ENCODE data around the gene CCDC185.

The CCDC185 gene

DNA sequence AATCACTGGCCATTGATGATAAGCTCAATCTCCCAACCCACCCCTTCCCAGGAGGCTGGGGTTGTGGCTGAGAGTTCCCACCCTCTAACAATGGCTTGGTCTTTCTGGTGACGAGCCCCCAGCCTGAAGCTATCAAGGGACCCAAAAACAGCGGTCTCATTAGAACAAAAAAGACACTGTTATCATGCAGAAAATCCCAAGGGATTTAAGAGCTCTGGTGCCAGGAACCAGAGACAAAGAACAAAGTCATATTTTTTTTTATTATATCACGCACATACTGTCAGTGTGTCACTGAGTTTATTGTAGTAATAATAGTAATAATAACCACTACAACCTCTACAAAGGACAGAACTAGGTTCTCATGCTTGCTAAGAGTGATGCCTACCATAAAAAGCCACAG lies 43.9 kb downstream of the CCDC185 start:
- no peak for DNase-seq (ENCODE audit: low spot score)

DNA sequence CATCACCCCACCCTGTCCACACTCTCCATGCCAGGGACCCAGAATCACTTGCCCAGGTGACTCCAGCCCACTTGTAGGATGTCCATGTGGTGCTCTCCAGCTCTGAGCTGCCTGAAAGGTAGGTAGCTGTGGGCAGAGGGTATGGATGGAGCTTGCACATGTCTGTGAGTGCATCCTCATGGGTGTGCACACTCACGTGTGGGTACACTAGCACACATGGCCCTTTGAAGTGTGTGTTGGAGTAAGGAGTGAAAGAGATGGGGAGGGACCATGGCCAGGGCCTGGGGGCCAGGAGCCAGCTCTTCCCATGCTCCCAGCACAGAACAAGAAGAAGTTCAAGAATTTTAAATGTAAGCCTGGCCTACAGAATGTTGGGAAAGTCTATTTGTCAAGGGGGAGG lies 50.2 kb downstream of the CCDC185 start:
- DNase-seq (ENCODE audit: low spot score) = no peak

DNA sequence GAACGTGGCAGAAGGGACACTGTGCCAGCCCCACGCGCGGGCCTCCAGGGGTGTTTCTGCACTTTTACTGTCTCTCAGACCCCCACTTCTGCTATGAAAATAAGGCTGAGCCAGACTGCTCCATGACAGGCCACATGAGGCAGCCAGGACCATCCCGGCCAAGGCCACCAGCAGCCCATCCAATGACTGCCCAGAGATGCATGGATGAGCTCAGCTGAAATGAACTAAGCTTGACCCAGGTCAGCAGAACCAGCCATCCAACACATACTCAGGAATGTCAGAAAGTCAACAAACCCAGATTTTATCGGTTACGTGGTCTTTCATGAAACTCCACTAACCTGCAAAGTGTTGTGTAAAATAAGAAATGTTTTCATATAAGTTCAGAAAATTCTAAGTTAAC lies 51.2 kb downstream of the CCDC185 start:
- DNase-seq (ENCODE audit: low spot score) = no peak

Measured in putamen (tissue), 1 donor.